GOT3 (cell line): ENCODE measurements around the gene INSL4.

Source experiments
- DNase-seq: peaks from one replicate; lab custom pipeline; 2025; ENCODE audit warnings: mixed read lengths; lab: John Stamatoyannopoulos, UW

The INSL4 gene

GRCh38 chr9:5231212-5231611 lies at the start of gene INSL4:
Gene INSL4 (plus strand): TSS chr9:5231419. CDS start chr9:5231524, 105 bp downstream.
- DNase-seq, result no peak

- no peak for DNase-seq
Measured at GRCh38 chr9:5184776-5185175, 46.4 kb upstream of the INSL4 start.

- no peak for DNase-seq
Measured at GRCh38 chr9:5185220-5185840, 45.9 kb upstream of the INSL4 start, which contains the start of gene INSL6. Gene INSL6 (minus strand): TSS chr9:5185639. CDS start chr9:5185602, 37 bp downstream.

GRCh38 chr9:5186416-5187169 lies 44.6 kb upstream of the INSL4 start:
- DNase-seq, result no peak

GRCh38 chr9:5188060-5188984 lies 42.9 kb upstream of the INSL4 start:
- DNase-seq, result no peak

GRCh38 chr9:5191985-5192384 lies 39.2 kb upstream of the INSL4 start:
- DNase-seq, result no peak

- DNase-seq, result no peak
Measured at GRCh38 chr9:5193345-5193744, 37.9 kb upstream of the INSL4 start.

GRCh38 chr9:5195463-5195862 lies 35.8 kb upstream of the INSL4 start:
- DNase-seq, result no peak

GRCh38 chr9:5205071-5205470 lies 26.1 kb upstream of the INSL4 start:
- DNase-seq, result no peak

- no peak for DNase-seq
Measured at GRCh38 chr9:5230554-5230953, 665 bp upstream of the INSL4 start.

GRCh38 chr9:5263351-5264218 lies 32.4 kb downstream of the INSL4 start:
- DNase-seq, result no peak

- no peak for DNase-seq
Measured at GRCh38 chr9:5264219-5264595, 33.0 kb downstream of the INSL4 start.

GRCh38 chr9:5265939-5266338 lies 34.7 kb downstream of the INSL4 start:
- no peak for DNase-seq

- no peak for DNase-seq
Measured at GRCh38 chr9:5269249-5269715, 38.1 kb downstream of the INSL4 start.

- DNase-seq, result no peak
Measured at GRCh38 chr9:5274770-5275169, 43.6 kb downstream of the INSL4 start.

GRCh38 chr9:5278486-5278885 lies 47.3 kb downstream of the INSL4 start:
- no peak for DNase-seq
